Endothelial cell of umbilical vein (primary cell): ENCODE measurements around the gene MOB3B. TPM values are rescaled to one million over a fixed set of nuclear protein-coding genes. Genes with fewer than 3 reads are reported as not detected.

Experiments used
- BruUV-seq: library from RNA; stranded (reverse); fragments of 400-500 nt; replicated peaks from 2 replicates; lab custom pipeline; 2021; lab: Mats Ljungman, UMichigan
- CTCF ChIA-PET: fragments of 300-600, 350-600 bp; sonication (Branson Sonifier 250); formaldehyde crosslinking; loops from one replicate; lab custom pipeline; 2021; ENCODE audit warnings: antibody characterized with exemption, inconsistent platforms; lab: Charles Lee
- POLR2A ChIA-PET: fragments of 300-600, 350-600 bp; sonication (Branson Sonifier 250); formaldehyde crosslinking; loops from one replicate; lab custom pipeline; 2021; ENCODE audit warnings: antibody characterized with exemption, inconsistent platforms; lab: Charles Lee
- DNase-seq: peaks from one replicate; pipeline ENCODE4 v3.0.0-alpha.2; 2011; ENCODE audit warnings: low read depth, low spot score
- FAIRE-seq: peaks from 2 replicates; lab custom pipeline; 2011; peaks lifted over from hg19 to GRCh38; lab: Jason Lieb, UNC
- H2AFZ ChIP-seq: 2 replicates; pipeline ENCODE4 v1.6.0; 2012; ENCODE audit warnings: low read depth, low read length, control low read depth, inconsistent platforms
- H3K27ac ChIP-seq: 2 replicates; pipeline ENCODE4 v1.5.1; 2011; ENCODE audit warnings: low read depth, mild to moderate bottlenecking, control low read depth, low read length, moderate library complexity; ENCODE audit not compliant: insufficient read depth
- H3K27me3 ChIP-seq, 2 experiments: 2 replicates each; pipeline versions ENCODE4 v1.6.0 to v1.6.1; 2011; ENCODE audit warnings: low read length in 2 of 2, mixed read lengths in 1 of 2; ENCODE audit not compliant: control insufficient read depth in 2 of 2, insufficient read depth in 2 of 2
- H3K36me3 ChIP-seq, 2 experiments: 2 replicates in 1 of 2; 3 replicates in 1 of 2; pipeline ENCODE4 v1.5.1; 2011; ENCODE audit warnings: low read length in 2 of 2, mild to moderate bottlenecking in 1 of 2, moderate library complexity in 1 of 2; ENCODE audit not compliant: control insufficient read depth in 2 of 2, insufficient read depth in 2 of 2; ENCODE audit errors: extremely low read depth in 1 of 2
- H3K4me1 ChIP-seq: 3 replicates; pipeline ENCODE4 v1.5.1; 2011; ENCODE audit warnings: mild to moderate bottlenecking, low read length; ENCODE audit not compliant: control insufficient read depth, insufficient read depth; ENCODE audit errors: extremely low read depth
- H3K4me2 ChIP-seq: 2 replicates; pipeline ENCODE4 v1.6.1; 2011; ENCODE audit warnings: low read length, control low read depth, mixed read lengths; ENCODE audit not compliant: insufficient read depth
- H3K4me3 ChIP-seq, 3 experiments: fragments of 200-600 bp in 1 of 3; sonication (generic), shearing (Covaris generic) in 1 of 3; replicated peaks in 1 of 3; 2 replicates each; pipeline ENCODE4 v1.5.1; 2011 to 2016; ENCODE audit warnings: control low read depth in 3 of 3, low read length in 3 of 3, mild to moderate bottlenecking in 2 of 3, inconsistent platforms in 1 of 3, low read depth in 1 of 3, moderate library complexity in 1 of 3; ENCODE audit not compliant: insufficient read depth in 1 of 3
- H3K79me2 ChIP-seq: 2 replicates; pipeline ENCODE4 v1.6.0; 2012; ENCODE audit warnings: low read length, inconsistent platforms; ENCODE audit not compliant: control insufficient read depth, insufficient read depth
- H3K9ac ChIP-seq: replicated peaks from 2 replicates; pipeline ENCODE3; 2011; ENCODE audit warnings: low read length, control low read depth; ENCODE audit not compliant: insufficient read depth; ENCODE audit errors: extremely low read depth
- H3K9me1 ChIP-seq: replicated peaks from 3 replicates; pipeline ENCODE4 v1.6.0; 2011; ENCODE audit warnings: mild to moderate bottlenecking, low read length; ENCODE audit not compliant: control insufficient read depth, insufficient read depth; ENCODE audit errors: extremely low read depth
- H3K9me3 ChIP-seq: replicated peaks from 2 replicates; pipeline ENCODE4 v1.5.1; 2012; ENCODE audit warnings: low read length, inconsistent platforms; ENCODE audit not compliant: control insufficient read depth, insufficient read depth
- H4K20me1 ChIP-seq: replicated peaks from 2 replicates; pipeline ENCODE3; 2011; ENCODE audit warnings: mild to moderate bottlenecking, low read length; ENCODE audit not compliant: control insufficient read depth, insufficient read depth; ENCODE audit errors: extremely low read depth
- EZH2 ChIP-seq: IDR thresholded peaks from 2 replicates; pipeline ENCODE4 v1.6.1; 2012; ENCODE audit warnings: borderline replicate concordance, low read depth, mild to moderate bottlenecking, moderate library complexity, low read length, inconsistent platforms; ENCODE audit not compliant: severe bottlenecking
- FOS ChIP-seq: IDR thresholded peaks from 2 replicates; pipeline ENCODE4 v1.6.1; 2011; ENCODE audit warnings: mild to moderate bottlenecking, low read length, moderate library complexity, borderline replicate concordance; ENCODE audit not compliant: insufficient read depth
- GATA2 ChIP-seq: IDR thresholded peaks from 2 replicates; pipeline ENCODE4 v1.7.0; 2011; ENCODE audit warnings: low read depth, mild to moderate bottlenecking, moderate library complexity, mixed read lengths, low read length; ENCODE audit not compliant: insufficient read length, insufficient read depth
- JUN ChIP-seq: IDR thresholded peaks from 2 replicates; pipeline ENCODE4 v1.6.1; 2011; ENCODE audit warnings: borderline replicate concordance, low read depth; ENCODE audit not compliant: insufficient read length, insufficient read depth
- MAX ChIP-seq: IDR thresholded peaks from 2 replicates; pipeline ENCODE4 v1.6.1; 2011; ENCODE audit not compliant: insufficient read depth, insufficient read length
- MYC ChIP-seq: IDR thresholded peaks from one replicate; pipeline ENCODE4 v1.6.1; 2011; ENCODE audit warnings: mild to moderate bottlenecking, low read depth, low read length
- POLR2A ChIP-seq: IDR thresholded peaks from 2 replicates; pipeline ENCODE4 v1.6.1; 2012; ENCODE audit warnings: low read depth, mild to moderate bottlenecking, control low read depth, low read length
- POLR2AphosphoS5 ChIP-seq: IDR thresholded peaks from 2 replicates; pipeline ENCODE4 v1.6.1; 2012; ENCODE audit warnings: low read depth, mild to moderate bottlenecking, control low read depth, low read length, moderate library complexity; ENCODE audit not compliant: insufficient read depth
- dilution Hi-C: fragments of 300-500 bp; cut with MboI; formaldehyde crosslinking; loops from one replicate; pipeline ENCODE4 v1.15.0; 2019; ENCODE audit warnings: low sequenced_read_pairs; ENCODE audit not compliant: extremely low pct_ligation_motif_present
- intact Hi-C: fragments of 100-400 bp; cut with micrococcal nuclease; formaldehyde crosslinking; loops from one replicate; pipeline ENCODE4 v1.10.0; 2022
- polyA plus RNA-seq, 4 experiments: library from polyadenylated mRNA; depleted of rRNA in 3 of 4; stranded (reverse) in 3 of 4; unstranded in 1 of 4; fragments of >200 nt; gene quantifications; 2 replicates each; pipeline versions ENCODE4 v1.2.1 to v1.2.3, GENCODE V29; 2011 to 2012; ENCODE audit warnings: missing spikeins in 1 of 4
- total RNA-seq: library from RNA; stranded (reverse); gene quantifications from 2 replicates; pipeline ENCODE4 v1.2.3, GENCODE V29; 2021
- TF ChIP-seq, protein P1 (sequence below), 2 donors: IDR thresholded peaks; 1 replicate in 1 of 2; 2 replicates in 1 of 2; pipeline ENCODE4 v1.5.1; 2011; ENCODE audit warnings: low read length in 2 of 2, mild to moderate bottlenecking in 2 of 2, moderate library complexity in 2 of 2, control low read depth in 1 of 2, inconsistent platforms in 1 of 2, low read depth in 1 of 2; ENCODE audit not compliant: insufficient read depth in 1 of 2; ENCODE audit errors: extremely low read depth in 1 of 2

Gene MOB3B
- total and polyA plus RNA-seq, 2 donors (not counting 3 experiments of a cell fraction or from before 2014, with no cell fraction given): 0.03 TPM; not detected in 1

DNA sequence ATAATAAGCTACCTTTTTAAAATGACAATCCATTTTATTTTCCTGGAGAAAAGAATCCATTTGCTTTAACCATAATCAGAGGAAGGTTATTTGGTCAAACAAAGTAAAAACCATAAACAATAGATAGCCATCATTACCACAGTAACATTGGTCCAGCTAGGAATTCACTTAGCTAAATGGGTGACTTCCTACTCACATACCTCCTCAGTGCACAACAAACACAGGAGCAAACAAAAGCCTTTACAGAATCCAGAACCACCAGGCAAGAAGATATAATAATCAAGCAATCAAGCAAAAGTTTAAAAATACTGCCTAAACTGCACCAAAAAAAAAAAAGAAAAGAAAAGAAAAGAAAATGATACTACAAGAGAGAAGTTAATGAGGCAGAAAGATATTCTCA, 6.5 kb downstream of the MOB3B start:
- DNase-seq (no peak), FAIRE-seq (no peak)
- Histone ChIP-seq H3K9ac (no peak overlapping the region), H3K79me2 (no peaks in the 10 kb centered on the region), H3K9me1 (no peaks in the 10 kb centered on the region), H4K20me1 (no peaks in the 10 kb centered on the region), H2AFZ (no peak overlapping the region), H3K36me3 (no peaks in the 10 kb centered on the region), H3K27ac (no peak overlapping the region), H3K4me2 (no peak overlapping the region), H3K27me3 (peaks cover 10 to 33% of the 10 kb centered on the region in 2 experiments), H3K9me3 (no peaks in the 10 kb centered on the region), H3K4me3 (no peak overlapping the region), H3K4me1 (no peaks in the 10 kb centered on the region)
- POLR2A ChIA-PET: no interaction called here
- intact Hi-C loops (no loop called here), dilution Hi-C loops (loop anchor here (25.0 kb wide), 1 partner anchor 186 kb away; no protein-coding TSS in a partner anchor)
- BruUV-seq: no TSS peak
- TF ChIP-seq GATA2: no peak
- no peak for TF ChIP-seq EZH2
- no peak for TF ChIP-seq JUN
- no peak for TF ChIP-seq POLR2A
- CTCF ChIA-PET: interaction anchor here (1.0 to 1.4 kb wide), 3 partner anchors 9 to 190 kb away, joined by 3 to 6 read pairs (median 4); no protein-coding TSS in a partner anchor

- no peak overlapping the region for H3K4me2 ChIP-seq
- intact Hi-C loops (no loop called here), dilution Hi-C loops (loop anchor here (25.0 kb wide), 1 partner anchor 184 kb away; no protein-coding TSS in a partner anchor)
- H3K27me3 ChIP-seq: peaks cover 0 to 15% of the 10 kb centered on the region in 2 experiments
- BruUV-seq: no TSS peak
- FAIRE-seq (no peak), DNase-seq (no peak)
- H3K9me3 ChIP-seq: no peaks in the 10 kb centered on the region
- H3K9me1 ChIP-seq: no peaks in the 10 kb centered on the region
- no peaks in the 10 kb centered on the region for H3K4me1 ChIP-seq
- H3K79me2 ChIP-seq: no peaks in the 10 kb centered on the region
- no peak for TF ChIP-seq POLR2AphosphoS5
- TF ChIP-seq EZH2: no peak
- no peak for TF ChIP-seq POLR2A
- TF ChIP-seq FOS: no peak
- TF ChIP-seq MAX: no peak
- TF ChIP-seq, protein P1, sequence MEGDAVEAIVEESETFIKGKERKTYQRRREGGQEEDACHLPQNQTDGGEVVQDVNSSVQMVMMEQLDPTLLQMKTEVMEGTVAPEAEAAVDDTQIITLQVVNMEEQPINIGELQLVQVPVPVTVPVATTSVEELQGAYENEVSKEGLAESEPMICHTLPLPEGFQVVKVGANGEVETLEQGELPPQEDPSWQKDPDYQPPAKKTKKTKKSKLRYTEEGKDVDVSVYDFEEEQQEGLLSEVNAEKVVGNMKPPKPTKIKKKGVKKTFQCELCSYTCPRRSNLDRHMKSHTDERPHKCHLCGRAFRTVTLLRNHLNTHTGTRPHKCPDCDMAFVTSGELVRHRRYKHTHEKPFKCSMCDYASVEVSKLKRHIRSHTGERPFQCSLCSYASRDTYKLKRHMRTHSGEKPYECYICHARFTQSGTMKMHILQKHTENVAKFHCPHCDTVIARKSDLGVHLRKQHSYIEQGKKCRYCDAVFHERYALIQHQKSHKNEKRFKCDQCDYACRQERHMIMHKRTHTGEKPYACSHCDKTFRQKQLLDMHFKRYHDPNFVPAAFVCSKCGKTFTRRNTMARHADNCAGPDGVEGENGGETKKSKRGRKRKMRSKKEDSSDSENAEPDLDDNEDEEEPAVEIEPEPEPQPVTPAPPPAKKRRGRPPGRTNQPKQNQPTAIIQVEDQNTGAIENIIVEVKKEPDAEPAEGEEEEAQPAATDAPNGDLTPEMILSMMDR (IDR thresholded peaks at IDR 0.05; ENCODE audit: extremely low read depth in 1 of 2, insufficient read depth in 1 of 2, low read depth in 1 of 2, low read length in 2 of 2): no peak
- TF ChIP-seq JUN: no peak
- TF ChIP-seq GATA2: no peak
- no peak for TF ChIP-seq MYC
- H3K27ac ChIP-seq: no peak overlapping the region
- no peaks in the 10 kb centered on the region for H3K36me3 ChIP-seq
- H3K9ac ChIP-seq: no peak overlapping the region
- ChIA-PET CTCF (no interaction called here), POLR2A (no interaction called here)
- no peak overlapping the region for H3K4me3 ChIP-seq
- no peaks in the 10 kb centered on the region for H4K20me1 ChIP-seq
- H2AFZ ChIP-seq: no peak overlapping the region
Observed at GRCh38 chr9:27520986-27521385, 8.6 kb downstream of the MOB3B start.
